NCI-H1417 (cell line): ENCODE results near the gene RBMS2.

Experiments
- DNase-seq, 3 experiments: peaks; one replicate each; lab custom pipeline; 2025; lab: John Stamatoyannopoulos, UW

The RBMS2 gene

DNA sequence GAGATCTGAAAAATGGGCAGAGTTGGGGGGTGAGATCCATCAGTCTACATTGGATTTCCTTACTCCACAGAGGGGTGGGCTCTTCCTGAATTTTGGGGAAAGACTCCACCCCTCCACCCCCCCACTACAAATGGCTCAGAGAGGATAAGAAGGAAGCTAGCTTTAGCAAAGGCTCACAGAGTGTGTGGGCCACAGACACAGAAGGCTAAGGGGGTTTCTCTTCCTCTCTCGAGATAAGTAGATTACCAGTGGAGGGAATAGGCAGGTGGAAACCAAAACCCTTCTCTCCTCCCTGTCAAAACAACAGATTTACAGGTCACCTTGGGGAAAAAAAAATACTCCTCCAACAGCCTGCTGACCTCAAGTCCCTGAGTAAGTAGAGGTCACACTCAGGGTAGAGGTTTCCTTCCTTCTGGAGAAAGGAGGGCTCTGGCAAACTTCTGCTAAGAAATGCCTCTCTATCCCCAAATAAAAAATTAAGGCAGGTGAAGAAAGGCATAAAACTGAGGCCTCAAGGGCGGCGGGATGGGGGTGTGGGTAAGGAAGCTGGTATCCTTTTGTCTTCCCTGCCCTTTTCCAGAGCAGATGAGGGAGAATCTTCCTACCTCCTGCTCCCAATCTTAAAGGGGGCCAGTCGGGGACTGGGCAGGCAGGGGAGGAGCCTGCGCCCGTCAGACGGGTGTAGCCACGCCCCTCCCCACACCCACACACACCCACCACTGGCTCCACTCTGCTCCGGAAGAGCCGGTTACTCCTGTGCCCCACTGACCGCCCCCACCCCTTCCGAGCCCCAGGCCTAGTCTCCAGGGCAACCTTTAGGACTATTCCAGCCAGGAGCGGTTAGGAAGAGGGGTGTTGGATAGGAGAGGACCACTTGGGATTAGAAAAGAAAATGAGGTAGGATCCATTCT, 110.4 kb downstream of the RBMS2 start:
- peak; percentile 44 to 70 (median 55) for DNase-seq

DNA sequence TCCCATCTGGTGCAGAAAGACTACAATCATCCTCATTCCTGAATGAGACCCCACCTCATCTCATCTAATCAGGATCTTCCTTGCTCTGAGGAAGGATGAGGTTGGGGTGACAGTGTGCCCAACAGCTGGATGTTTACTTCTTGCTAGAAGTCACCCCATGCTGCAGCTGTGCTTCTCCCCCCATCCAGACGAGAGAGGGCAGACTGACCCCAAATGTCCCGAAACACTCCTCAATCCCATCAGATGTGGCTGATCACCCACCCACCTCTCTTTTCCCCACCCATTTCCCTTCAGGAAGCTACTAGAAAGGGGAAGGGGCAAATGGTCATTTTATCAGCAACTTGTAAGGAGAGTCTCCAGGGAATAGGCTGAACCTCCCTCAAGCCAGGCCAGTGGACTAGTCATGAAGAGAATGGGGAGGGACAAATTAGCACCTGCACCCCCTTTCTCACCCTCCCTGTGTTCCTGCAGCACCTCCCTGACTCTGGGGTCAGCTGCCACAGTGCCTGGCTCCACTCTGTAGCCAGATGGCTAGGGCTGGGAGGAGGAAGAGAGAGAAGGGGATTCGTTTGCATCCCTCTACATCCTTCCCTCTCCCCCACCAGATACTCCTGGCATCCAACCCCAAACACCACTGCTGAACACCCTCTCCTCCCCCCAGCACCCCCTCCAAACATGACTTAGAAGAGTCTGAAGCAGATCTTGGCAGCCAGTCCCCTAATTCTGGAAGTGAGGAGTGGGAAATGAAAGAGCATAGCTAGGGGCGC, 111.3 kb downstream of the RBMS2 start:
- no peak for DNase-seq

DNA sequence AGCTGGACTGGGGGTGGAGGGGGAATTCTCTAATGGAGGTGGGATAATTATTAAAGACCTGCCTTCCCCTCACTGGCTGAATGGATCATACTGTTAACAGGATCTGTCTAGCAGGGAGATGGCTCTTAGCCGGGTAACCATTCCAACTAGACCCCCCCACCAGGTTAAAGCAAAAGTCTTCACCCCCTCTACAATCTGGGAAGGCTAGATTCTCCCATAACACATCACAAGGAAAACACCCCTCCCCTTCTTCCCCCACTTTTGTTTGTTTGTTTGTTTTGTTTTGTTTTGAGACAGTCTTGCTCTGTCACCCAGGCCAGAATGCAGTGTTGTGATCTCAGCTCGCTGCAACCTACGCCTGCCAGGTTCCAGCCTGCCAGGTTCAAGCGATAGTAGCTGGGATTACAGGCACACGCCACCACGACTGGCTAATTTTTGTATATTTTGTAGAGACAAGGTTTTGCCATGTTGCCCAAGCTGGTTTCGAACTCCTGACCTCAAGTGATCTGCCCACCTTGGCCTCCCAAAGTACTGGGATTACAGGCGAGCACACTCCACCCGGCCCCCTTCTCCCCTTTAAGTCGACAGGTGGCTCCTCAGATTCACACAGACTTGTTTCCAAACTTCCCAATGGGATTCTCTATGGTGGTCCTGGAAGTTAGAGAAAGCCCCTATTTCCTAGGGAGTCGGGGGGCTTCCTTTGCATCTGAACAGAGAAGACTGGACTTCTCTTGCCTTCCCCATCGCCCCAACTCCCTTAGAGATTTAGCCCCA, 112.0 kb downstream of the RBMS2 start:
- DNase-seq = no peak

DNA sequence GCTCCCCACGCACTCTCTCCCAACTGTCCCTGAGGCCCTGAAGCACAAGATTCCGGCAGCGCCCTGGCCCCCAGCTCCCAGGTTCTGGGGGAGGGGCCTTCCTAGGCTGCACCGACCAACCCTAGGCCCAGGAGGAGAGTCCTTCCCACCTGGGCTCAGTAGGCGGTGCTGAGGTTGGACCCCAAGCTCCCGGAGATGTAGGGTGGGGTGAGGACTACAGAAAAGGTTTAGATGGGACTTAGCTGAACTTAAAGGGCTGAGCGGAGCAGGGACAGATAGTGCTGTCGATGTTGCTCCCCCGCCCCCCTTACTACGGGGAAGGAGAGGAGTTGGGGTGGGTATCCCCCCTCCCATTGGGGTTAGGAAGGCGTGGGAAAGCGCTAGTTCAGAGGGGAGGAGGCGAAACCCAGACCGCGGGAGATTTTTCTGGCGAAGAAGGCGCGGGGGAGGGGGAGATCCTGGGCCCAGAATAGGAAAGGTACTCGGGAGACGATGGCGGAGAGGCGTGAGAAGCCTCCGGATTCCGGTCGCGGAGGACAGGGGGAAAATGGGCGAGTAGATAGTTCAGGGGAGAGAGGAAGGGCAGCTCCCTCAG, 112.7 kb downstream of the RBMS2 start:
- DNase-seq = peak; percentile 74 to 85 (median 81)

DNA sequence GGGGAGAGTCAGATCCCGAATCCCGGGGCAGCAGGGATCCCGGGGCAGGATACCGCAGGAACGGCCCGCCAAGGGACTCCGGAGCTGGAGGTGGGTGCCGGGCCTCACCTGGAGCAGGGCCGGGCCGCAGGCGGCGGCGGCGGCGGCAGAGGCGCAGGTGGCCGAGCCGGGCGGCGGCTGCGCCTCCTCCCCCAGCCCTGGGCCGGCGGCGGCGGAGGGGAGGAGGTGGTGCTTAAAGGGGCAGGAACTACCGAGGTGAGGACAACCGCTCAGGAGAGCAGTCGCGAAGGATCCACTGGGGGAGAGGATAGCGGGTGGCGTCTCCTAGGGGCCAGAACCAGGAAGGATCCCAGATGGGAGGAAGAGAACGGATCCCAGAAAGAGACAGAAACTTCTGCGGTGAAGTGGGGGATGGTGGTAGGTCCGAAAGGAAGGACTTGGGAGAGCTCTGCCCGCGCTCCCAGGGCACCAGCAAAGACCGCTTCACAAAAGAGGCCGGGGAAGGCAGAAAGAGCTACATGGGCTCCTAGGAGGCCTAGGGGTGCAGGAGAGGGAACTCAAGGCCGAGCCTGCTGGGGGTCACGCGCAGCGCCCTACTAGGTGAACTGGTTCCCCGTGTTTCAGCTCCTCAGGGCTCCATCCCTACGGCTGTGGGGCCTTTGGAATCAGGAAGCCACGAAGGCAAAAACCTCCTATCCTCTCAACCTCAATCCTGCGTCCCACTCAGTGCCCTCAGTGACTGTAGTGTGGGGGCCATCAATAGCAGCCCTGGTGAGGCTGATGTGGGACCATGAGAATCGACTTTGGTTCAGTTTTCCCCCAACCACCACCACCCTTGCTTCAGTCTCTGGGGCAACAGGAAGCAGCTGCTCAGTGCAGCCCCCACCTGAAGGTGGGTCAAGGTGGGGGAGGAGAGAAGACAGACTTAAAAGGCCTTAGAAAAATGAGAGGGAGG, 113.5 kb downstream of the RBMS2 start:
- DNase-seq = peak; percentile 86 to 88 (median 87)

DNA sequence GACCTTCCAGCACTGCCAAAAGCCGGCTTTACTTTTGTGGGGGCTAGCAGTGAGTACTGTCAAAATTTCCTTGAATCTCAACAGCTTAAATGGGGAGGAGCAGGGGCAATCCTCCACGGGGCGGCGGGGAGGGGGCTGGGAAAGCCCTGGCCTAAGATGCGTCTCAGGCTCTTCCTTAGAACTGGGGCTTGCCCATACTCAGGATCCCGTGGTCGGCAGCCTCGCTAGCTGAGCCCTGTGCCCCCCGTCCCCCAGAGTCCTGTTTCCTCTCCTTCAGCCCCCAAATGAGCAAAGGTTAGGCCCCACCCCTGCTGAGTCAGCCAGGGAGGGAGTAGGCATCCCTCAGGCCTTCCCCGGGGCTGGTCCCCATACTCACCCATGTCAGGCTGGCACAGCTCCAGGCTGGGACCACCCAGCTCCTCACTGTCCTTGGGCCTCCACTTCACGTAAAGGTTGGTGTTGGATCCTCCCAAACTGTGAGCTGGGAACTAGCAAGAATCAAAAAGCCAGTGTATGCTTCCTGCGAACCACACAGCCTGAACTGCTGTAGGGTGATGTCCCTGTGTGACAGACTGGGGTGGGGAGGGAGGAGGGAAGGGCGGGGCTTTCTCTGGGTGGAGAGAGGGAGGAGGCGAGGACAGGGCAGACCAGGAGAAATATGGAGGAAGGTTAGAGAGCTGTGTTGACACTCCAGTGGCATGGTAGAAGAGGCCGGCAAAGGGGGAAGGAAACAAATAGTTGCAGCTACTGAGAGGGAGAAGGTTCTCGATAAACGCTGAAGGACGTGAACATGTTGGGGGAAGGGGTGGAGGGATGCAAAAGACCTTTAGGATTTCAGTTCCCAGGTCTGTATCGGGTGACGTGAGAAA, 114.4 kb downstream of the RBMS2 start:
- peak; percentile 86 to 93 (median 91) for DNase-seq

DNA sequence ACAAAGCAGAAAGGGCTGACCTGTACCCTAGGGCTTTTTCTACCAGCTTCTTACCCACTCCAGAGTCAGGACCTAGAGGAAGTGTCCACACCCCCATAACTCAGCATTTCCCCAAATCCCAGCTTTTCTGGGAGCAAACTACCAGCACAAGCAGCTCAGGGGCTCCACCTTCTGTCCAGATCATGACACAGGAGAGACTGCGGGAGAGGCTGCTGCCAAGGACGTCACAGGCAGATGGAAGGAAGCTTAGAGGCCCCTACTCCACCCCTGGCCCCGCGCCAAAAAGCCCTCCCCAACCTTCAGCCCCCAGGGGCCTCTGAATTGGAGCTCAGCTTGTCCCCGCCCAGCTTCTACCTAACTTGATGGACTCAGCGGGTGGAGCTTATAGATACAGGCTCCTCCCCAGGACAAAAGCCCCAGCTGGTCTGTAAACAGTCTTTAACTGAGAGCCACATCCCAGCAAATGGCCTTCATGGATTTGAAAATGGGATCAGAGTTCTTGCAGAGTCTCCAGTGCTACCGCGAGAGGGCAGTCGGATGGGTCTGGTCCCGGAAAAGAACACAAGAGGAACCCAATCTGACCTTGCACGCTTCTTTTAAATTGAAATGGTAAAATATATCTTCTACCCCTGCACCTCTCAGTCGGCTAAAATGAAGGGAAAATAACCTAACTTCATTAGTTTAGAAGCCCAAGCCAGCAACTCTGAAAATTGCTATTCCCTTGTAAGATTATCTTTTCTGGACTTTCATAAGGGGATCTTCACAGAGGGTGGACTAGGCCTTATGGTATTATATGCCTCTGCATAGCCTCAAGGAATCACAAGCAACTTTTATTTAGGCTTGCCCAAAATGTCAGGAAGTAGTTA, 115.3 kb downstream of the RBMS2 start:
- peak; percentile 100 for DNase-seq

DNA sequence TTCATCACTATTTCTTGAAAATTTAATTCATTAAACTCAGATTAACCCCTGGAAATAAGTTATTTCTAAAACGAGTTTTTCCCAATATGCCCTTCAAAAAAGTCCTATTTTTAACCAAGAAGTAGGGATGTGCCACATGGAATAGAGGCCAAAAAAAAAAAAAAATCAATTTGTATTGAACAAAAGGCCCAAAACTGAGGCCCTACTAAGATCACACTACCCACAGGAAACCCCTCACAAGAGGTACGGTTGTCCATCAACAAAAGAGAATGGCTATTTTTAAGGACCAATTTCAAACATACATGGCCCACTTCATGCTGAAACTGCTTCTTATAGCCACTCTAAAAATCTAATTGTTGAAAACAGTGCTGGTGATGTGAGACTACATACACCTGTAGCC, 116.0 kb downstream of the RBMS2 start:
- DNase-seq = no peak

DNA sequence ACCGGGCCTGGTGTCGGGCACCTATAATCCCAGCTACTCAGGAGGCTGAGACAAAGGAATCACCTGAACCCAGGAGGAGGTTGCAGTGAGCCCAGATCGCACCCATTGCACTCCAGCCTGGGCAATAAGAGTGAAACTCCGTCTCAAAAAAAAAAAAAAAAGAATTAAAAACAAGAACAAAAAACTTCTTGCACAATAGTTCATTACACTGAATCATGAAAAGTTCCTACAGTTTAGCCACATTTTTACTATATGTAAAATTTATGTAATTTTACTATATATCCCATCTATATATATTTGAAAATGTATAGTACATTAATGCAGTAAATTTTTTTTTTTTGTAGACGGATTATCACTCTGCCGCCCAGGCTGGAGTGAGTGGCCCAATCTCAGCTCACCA, 119.6 kb downstream of the RBMS2 start:
- no peak for DNase-seq

DNA sequence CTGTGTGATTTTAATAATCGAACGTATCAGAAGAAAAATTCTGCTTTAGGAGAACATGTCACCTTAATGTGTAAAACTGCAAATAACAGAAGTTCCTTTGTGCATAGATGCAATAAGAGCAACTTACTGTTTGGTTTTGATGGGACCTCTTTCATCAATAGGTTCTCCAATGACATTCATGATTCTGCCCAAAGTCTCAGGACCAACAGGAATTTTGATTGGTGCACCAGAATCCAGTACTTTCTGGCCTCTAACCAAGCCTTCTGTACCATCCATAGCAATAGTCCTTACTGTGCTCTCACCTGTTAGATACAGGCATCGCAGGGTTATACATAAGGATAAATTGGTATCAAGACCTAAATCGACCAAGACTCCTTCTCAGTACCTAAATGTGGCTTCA, 123.0 kb downstream of the RBMS2 start:
- peak in 1 of 3 experiments; percentile 45 for DNase-seq

DNA sequence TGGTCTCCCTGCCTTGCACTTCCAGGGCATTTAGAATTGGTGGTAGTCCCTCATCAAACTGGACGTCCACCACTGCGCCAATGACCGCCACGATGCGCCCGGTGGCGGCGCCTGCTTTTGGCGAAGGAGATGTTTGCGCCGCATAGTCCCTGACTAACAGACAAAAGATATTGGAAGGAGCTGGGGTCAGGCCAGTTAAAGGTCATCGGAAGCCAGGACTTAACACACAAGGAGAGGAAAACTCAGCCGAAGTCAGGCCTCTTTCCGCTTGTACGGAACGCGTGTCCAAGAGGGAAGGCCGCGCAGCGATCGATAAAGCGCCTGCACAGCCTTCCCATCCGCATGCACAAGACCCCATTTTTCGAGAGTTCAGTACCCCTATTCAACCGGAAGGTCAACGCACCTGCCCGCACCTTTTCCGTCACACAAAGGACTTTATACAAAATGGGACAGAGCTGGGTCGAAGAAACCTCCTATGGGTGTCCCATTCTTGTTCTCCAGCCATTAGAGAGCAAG, 123.6 kb downstream of the RBMS2 start:
- DNase-seq = peak in 2 of 3 experiments; percentile 60 to 77
